MM.1S (cell line): Measurements from ENCODE around the gene UBXN2A.
A peak's percentile ranks its signal among the peaks of the same experiment; 100 is the strongest.

Experiments used
- DNase-seq: peaks from one replicate; pipeline ENCODE4 v3.0.0-alpha.2; 2015
- H2AFZ ChIP-seq: fragments of 300-600 bp; sonication (generic); 2 replicates; pipeline ENCODE4 v1.6.0; 2016; ENCODE audit warnings: antibody characterized with exemption, low read length
- H3F3A ChIP-seq: fragments of 300-600 bp; sonication (generic); 2 replicates; pipeline ENCODE4 v1.6.1; 2016; ENCODE audit warnings: mild to moderate bottlenecking, antibody characterized with exemption, low read length, moderate library complexity, mixed read lengths; ENCODE audit not compliant: insufficient read depth
- H3K27ac ChIP-seq: fragments of 300-600 bp; sonication (generic); 2 replicates; pipeline ENCODE4 v1.5.1; 2016; ENCODE audit warnings: mild to moderate bottlenecking, low read length
- H3K27me3 ChIP-seq: fragments of 300-600 bp; sonication (generic); replicated peaks from 2 replicates; pipeline ENCODE4 v1.6.0; 2016; ENCODE audit warnings: low read length; ENCODE audit not compliant: insufficient read depth
- H3K36me3 ChIP-seq: fragments of 300-600 bp; sonication (generic); replicated peaks from 2 replicates; pipeline ENCODE4 v1.6.1; 2016; ENCODE audit warnings: mild to moderate bottlenecking, low read length, mixed read lengths; ENCODE audit not compliant: insufficient read depth
- H3K4me1 ChIP-seq: fragments of 300-600 bp; sonication (generic); 2 replicates; pipeline ENCODE4 v1.6.1; 2016; ENCODE audit warnings: low read length, mixed read lengths
- H3K4me2 ChIP-seq: fragments of 300-600 bp; sonication (generic); 2 replicates; pipeline ENCODE4 v1.6.0; 2016; ENCODE audit warnings: low read depth, low read length
- H3K4me3 ChIP-seq: fragments of 300-600 bp; sonication (generic); 2 replicates; pipeline ENCODE4 v1.5.1; 2016; ENCODE audit warnings: low read length, mixed read lengths
- H3K79me2 ChIP-seq: fragments of 300-600 bp; sonication (generic); 2 replicates; pipeline ENCODE4 v1.6.1; 2016; ENCODE audit warnings: mixed run types, low read length, mixed read lengths
- H3K9ac ChIP-seq: fragments of 300-600 bp; sonication (generic); 2 replicates; pipeline ENCODE4 v1.6.1; 2016; ENCODE audit warnings: low read length, mixed read lengths
- H3K9me2 ChIP-seq: fragments of 300-600 bp; sonication (generic); replicated peaks from 2 replicates; pipeline ENCODE4 v1.6.1; 2016; ENCODE audit warnings: mild to moderate bottlenecking, low read length, mixed read lengths; ENCODE audit not compliant: insufficient read depth
- H3K9me3 ChIP-seq: fragments of 300-600 bp; sonication (generic); replicated peaks from 2 replicates; pipeline ENCODE4 v1.6.1; 2016; ENCODE audit warnings: mild to moderate bottlenecking, low read length, mixed read lengths; ENCODE audit not compliant: insufficient read depth
- H4K20me1 ChIP-seq: fragments of 300-600 bp; sonication (generic); 2 replicates; pipeline ENCODE4 v1.6.1; 2016; ENCODE audit warnings: mild to moderate bottlenecking, low read length, moderate library complexity, mixed read lengths; ENCODE audit not compliant: insufficient read depth
- CTCF ChIP-seq: fragments of 300-600 bp; sonication (generic); IDR thresholded peaks from 2 replicates; pipeline ENCODE4 v1.5.1; 2016; ENCODE audit warnings: antibody characterized with exemption, low read length, mixed read lengths
- EZH2 ChIP-seq: fragments of 300-600 bp; sonication (generic); optimal IDR thresholded peaks from 2 replicates; pipeline ENCODE3; 2017; ENCODE audit warnings: low read depth, mild to moderate bottlenecking, antibody characterized with exemption, low read length, mixed read lengths
- EZH2phosphoT487 ChIP-seq: fragments of 300-600 bp; sonication (generic); IDR thresholded peaks from 2 replicates; pipeline ENCODE4 v1.6.1; 2018; ENCODE audit warnings: antibody characterized with exemption, low read length

The UBXN2A gene

GRCh38 chr2:23939987-23940717, at the start of gene UBXN2A:
TSS of gene UBXN2A (plus strand) at chr2:23940463. CDS start at chr2:23958315, 17,852 bp downstream.
- Histone ChIP-seq H3K4me3 (peak within 1 kb of the TSS; percentile 74), H3K9me2 (no peaks in the 10 kb centered on the region), H4K20me1 (no peaks in the 10 kb centered on the region; the same call in 1 of the 2 replicates), H3F3A (peaks cover 7% of the 10 kb centered on the region), H3K9ac (peak within 1 kb of the TSS; percentile 60), H3K27ac (peak within 1 kb of the TSS; percentile 64), H3K36me3 (no peaks in the 10 kb centered on the region), H2AFZ (peak within 1 kb of the TSS; percentile 85), H3K27me3 (peaks cover 10% of the 10 kb centered on the region), H3K79me2 (peaks cover 43% of the 10 kb centered on the region), H3K4me1 (no peaks in the 10 kb centered on the region), H3K4me2 (peak within 1 kb of the TSS; percentile 91), H3K9me3 (no peaks in the 10 kb centered on the region)
- peak; percentile 84 for DNase-seq
- no peak for TF ChIP-seq EZH2
- TF ChIP-seq EZH2phosphoT487, result no peak
- TF ChIP-seq CTCF, result no peak

GRCh38 chr2:23900133-23900532, 40.1 kb upstream of the UBXN2A start:
- Histone ChIP-seq H3K36me3 (no peaks in the 10 kb centered on the region), H3F3A (no peaks in the 10 kb centered on the region), H3K27ac (no peak overlapping the region), H3K79me2 (0 out of 2 replicates have a peak, but pooled peaks cover under 1% of the 10 kb centered on the region), H3K4me1 (no peaks in the 10 kb centered on the region), H3K27me3 (no peaks in the 10 kb centered on the region), H3K9me3 (no peaks in the 10 kb centered on the region), H4K20me1 (no peaks in the 10 kb centered on the region), H3K9me2 (no peaks in the 10 kb centered on the region), H2AFZ (no peak overlapping the region), H3K4me3 (no peak overlapping the region), H3K9ac (no peak overlapping the region), H3K4me2 (no peak overlapping the region)
- DNase-seq, result no peak
- no peak for TF ChIP-seq EZH2phosphoT487
- no peak for TF ChIP-seq CTCF
- TF ChIP-seq EZH2, result no peak

- no peaks in the 10 kb centered on the region for H3K9me3 ChIP-seq
- no peak overlapping the region for H3K27ac ChIP-seq
- DNase-seq, result no peak
- no peak overlapping the region for H2AFZ ChIP-seq
- no peaks in the 10 kb centered on the region for H3K27me3 ChIP-seq
- H3K36me3 ChIP-seq, result no peaks in the 10 kb centered on the region
- H3K4me3 ChIP-seq, result no peak overlapping the region
- H3K4me1 ChIP-seq, result no peaks in the 10 kb centered on the region
- no peaks in the 10 kb centered on the region for H3F3A ChIP-seq
- H3K79me2 ChIP-seq, result 0 out of 2 replicates have a peak, but pooled peaks cover 5% of the 10 kb centered on the region
- no peak overlapping the region for H3K4me2 ChIP-seq
- no peaks in the 10 kb centered on the region for H4K20me1 ChIP-seq
- no peak overlapping the region for H3K9ac ChIP-seq
- TF ChIP-seq CTCF (no peak), EZH2 (no peak), EZH2phosphoT487 (no peak)
- H3K9me2 ChIP-seq, result no peaks in the 10 kb centered on the region
Observed at GRCh38 chr2:23900541-23901322, 39.5 kb upstream of the UBXN2A start.
